GM19372 (cell line): Measurements from ENCODE around the gene VDR.

Source experiments
- ATAC-seq: cut with Tn5 transposase; IDR thresholded peaks from one replicate; pipeline ENCODE4 v1.9.1; 2021; ENCODE audit warnings: mild to moderate bottlenecking, low read depth, moderate library complexity; ENCODE audit not compliant: unreplicated experiment

Gene VDR

DNA sequence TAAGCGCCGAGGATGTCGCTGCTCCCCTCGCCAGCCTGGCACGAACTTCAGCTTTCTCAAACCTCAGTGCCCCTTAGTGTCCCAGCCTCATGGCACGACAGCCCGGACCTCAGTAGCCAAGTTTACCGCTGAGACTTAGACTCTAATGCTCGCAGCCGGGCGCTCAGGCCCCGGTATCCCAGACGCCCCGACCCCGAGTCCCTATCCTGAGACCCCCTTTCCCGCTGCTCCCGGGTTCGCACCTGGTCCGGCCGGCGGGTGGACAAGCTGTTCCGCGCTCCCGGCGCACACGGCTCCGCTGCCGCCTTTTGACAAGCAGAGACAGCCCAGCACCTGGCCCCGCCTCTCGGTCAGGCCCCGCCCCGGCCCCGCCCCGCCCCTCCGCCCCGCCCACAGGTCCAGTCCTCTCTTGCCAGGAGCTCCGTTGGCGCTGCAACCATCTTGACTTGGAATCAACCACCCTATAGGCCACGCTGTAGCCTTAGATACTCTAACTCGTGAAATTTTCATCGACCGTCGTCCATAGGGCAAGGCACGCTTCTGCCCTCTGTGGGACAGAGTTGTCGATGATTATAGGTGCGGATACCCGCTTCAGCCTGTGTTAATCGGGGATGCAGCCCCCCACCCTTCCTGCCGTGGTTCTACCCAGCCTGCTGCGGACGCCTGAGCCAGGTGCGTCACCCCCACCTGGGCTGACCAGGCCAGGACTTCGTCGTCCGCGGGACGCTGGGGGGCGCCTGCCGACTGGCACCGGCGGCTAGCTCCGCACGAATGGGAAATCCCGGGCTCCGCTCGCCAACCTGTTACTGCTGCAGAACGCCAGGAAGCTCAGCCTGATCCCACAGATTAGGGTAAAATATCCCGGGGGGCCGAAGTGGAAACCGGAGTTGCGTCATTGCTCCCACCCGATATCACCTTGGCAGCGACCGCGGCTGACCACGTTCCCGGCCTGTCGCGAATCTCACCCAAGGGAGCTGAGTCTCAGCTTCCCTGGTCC is at the start of gene VDR:
Gene VDR, minus strand, starts transcription at position 282 of the 997 bp plus-strand sequence. CDS start 25,881 bp downstream, outside the sequence.
- ATAC-seq = peak; percentile 57

GRCh38 chr12:47954058-47954457 is 49.3 kb upstream of the VDR start:
- ATAC-seq = no peak

- ATAC-seq = no peak
Observed at GRCh38 chr12:47950856-47951468, 46.2 kb upstream of the VDR start.

DNA sequence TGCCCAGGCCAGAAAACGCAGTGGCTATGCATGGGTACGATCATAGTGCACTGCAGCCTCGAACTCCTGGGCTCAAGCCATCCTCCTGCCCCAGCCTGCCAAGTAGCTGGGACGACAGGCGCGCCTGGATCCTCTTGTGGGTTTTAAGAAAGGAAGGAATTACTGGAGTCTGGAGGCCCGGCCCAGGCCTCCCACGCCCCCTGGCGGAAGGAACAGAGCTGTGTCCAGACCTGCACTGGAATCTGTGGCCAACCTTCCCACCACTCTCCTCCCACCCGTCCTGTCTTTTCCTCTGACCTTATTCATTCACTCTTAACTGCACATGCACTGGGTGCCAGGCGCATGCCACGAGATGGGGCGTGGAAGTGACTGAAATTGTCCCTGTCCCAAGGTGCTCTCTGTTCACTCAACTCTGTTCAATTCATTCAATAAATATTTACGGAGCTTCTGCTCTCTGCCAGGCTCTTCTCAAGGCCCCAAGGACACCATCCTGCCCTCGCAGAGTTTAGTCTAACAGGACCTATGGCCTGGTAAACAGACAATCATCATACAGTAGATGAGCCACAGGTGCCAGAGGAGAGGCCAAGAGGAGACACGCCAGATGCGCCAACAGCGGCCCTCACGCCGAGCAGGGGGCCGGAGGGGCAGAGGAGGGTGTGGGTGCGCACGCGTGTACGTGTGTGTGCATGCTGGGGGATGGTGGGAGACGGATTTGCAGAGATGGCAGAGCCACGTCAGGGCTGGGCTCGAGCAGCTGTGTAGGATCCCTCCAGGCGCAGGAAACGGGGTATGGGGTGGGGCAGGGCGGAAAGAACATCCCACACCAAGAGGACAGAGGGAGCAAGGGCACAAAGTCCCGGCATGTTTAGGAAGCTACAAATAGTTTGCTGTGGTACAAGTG is 44.9 kb upstream of the VDR start:
- peak; percentile 70 for ATAC-seq

- ATAC-seq = no peak
Observed at GRCh38 chr12:47947341-47947740, 42.5 kb upstream of the VDR start.

GRCh38 chr12:47946413-47947323 is 41.9 kb upstream of the VDR start:
- no peak for ATAC-seq

DNA sequence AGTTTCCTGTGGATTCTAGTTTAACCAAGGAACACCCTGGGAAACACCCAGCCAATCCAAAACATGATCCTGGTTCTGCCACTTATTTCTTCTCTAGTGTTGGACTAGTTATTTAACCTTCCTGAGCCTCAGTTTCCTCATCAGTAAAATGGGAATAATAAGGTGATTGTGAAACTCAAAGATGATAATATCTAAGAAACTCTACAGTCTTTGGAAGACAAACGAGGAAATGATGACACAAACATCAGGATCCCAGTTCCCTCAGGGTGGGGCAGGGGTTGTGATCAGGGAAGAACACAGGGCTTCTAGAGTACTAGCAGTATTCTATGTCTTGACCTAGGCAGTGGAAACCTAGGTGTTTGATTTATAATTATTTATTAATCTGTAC is 40.5 kb upstream of the VDR start:
- ATAC-seq = no peak

- ATAC-seq = no peak
Observed at GRCh38 chr12:47944685-47945340, 40.0 kb upstream of the VDR start.

DNA sequence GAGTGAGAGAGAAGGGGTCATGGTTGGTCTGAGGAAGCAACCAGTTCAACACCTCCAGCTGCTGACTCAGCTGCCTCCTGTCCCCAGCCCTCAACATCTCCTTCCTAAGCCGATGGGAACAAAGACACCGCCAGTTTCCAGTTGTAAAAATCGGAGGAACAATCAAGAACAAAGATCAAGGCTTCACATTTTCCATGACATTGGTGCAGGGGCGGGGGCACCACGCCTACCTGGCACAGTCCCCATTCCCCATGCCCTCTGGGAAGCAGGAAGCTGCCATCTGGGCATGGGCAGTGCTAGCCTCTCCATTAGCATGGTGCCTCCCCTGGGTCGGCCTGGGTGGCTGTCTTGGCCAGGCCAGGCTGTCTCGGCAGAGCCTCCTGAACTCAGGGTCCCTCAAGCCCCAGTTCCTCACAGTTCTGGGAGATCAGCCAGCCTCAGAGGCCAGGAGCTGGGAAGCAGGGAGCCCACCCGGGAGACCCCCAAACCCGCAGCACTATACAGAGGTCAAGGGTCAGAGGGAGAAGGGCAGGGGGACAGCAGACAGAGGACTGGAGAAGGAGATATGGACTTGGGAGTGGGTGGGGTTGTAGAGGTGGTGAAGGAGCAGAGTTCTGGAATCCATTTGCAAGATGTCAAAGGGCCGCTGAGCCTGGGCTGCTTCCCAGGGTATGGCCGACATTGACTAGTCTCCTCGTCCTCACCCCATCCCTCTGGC is 39.0 kb upstream of the VDR start:
- no peak for ATAC-seq

DNA sequence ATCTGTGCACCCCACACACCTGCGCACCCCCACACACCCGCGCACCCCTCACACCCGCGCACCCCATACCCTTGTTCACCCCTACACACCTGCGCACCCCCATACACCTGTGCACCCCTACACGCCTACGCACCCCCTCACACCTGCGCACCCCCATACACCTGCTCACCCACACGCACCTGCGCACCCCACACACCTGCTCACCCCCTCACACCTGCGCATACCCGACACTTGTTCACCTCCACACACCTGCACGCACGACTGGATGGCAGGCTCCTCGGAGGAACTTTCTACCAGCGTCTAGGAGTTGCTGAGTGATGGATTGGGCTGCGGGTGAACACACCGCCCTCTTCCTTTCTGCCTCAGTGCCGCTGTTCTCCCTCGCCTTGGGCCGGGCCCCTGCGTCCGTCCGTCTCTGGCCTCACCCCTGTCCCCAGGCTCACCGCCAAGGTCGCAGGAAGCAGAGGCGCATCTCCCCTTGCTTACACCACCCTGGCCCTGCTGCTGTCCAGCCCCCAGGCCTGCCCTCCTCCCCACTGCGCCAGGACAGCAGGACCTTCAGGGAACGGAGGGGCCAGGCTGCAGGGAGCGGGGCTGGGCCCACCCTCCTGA is 37.9 kb upstream of the VDR start:
- ATAC-seq = no peak

GRCh38 chr12:47941871-47942613 is 37.2 kb upstream of the VDR start:
- ATAC-seq = no peak

- ATAC-seq = no peak
Observed at GRCh38 chr12:47941475-47941780, 36.6 kb upstream of the VDR start.

- no peak for ATAC-seq
Observed at GRCh38 chr12:47940773-47941474, 36.1 kb upstream of the VDR start.

- no peak for ATAC-seq
Observed at GRCh38 chr12:47939009-47939601, 34.3 kb upstream of the VDR start.

DNA sequence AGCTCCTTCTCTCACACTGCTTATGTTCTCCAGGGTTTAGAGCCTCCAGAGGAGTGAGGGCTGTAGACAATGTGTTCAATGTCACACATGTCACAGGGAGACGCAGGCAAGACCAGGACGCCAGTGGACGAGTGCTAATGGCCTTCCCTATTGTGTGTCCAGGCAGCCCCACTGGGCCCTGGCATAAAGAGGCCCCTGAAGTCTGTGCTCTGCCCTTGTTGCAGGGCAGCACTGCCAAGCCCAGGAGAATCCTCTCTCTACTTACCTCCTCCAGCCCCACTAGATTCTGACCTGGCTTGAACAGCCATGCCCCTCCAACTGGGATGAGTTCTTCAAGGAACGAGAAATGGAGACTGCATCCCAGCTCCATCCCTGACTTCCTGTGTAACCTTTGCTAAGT is 33.8 kb upstream of the VDR start:
- ATAC-seq = no peak

DNA sequence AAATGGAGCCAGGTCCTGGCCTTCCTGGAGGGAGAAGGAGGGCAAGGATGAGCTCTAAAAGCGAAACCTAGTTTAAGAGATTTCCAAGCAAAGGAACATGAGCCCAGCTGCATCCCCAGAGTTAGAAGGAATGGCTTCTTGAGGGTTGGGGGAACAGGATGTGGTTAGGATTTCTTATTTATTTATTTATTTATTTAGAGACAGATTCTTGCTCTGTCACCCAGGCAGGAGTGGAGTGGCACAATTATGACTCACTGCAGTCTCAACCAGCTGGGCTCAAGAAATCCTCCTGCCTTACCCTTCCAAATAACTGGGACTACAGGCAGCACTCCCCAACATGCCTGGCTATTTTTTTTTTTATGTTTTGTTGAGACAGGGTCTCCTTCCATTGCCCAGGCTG is 33.3 kb upstream of the VDR start:
- no peak for ATAC-seq

DNA sequence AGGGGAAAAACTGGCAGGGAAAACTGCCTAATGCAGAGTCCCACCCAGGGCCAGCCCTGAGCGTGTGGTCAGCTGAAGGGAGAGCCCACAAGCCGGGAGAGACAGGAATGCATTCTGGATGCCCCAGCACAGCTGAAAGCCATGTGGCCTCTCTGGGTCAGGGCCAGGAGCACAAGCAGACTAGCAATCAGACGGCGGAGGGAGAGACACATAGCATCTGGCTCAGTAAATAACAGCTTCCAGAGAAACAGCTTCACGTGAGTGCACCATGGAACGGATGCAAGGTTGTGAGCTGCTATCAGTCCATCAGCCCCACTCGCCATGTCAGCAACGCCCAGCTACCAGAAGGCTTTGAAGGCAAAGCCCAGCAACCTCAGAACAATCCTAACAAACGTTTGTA is 30.4 kb upstream of the VDR start:
- ATAC-seq = no peak
